GM20000 (cell line): ENCODE data around the gene NOTUM.
A peak's percentile ranks its signal among the peaks of the same experiment; 100 is the strongest.

Source experiments
- DNase-seq: peaks from one replicate; pipeline ENCODE4 v3.0.0; 2012; ENCODE audit warnings: low spot score
- TF ChIP-seq, protein P1 (sequence below): IDR thresholded peaks from 2 replicates; pipeline ENCODE4 v1.5.1; 2012; ENCODE audit warnings: mild to moderate bottlenecking, control low read depth; ENCODE audit errors: extremely low read depth, missing control alignments

The NOTUM gene

DNA sequence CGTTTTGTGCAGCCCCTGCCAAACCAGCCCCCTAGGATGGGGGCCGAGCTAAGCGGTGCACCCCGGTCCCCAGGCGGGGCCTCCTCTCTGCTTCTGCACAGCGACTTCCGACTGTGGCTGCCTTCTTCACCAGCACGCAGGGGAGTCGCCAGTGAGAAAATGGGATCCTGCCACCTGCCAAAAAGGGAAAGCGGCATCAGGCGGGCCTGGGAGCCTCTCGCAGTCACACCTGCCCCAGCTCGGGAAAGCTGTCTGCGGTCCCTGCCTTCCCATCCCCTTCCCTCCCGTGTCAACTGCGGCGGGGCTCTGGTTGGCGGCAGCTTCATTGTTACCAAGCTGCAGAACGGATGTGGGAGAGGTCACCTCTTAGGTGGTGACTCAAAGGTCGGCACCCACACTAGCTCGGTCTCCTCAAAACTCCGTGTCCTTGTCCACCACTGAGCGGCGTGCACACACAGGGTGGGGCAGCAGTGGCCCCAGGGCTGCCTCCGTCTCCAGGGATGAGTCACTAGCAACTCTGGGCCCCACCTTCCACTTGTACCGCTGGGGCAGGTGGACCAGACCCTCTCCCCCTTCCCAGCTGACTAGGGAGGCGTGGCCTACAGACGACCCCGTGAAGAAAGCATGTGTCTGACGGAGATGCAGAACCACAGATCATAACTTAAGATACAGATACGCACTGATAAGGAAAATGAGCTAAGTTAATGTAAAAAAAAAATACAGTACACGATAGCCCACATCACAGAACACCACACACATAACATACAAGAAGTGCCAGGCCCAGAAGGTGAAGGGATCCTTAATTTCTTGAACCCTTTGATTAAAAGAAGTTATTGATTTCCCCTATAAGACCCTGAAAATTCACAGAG is 48.3 kb downstream of the NOTUM start:
- no peak for DNase-seq

DNA sequence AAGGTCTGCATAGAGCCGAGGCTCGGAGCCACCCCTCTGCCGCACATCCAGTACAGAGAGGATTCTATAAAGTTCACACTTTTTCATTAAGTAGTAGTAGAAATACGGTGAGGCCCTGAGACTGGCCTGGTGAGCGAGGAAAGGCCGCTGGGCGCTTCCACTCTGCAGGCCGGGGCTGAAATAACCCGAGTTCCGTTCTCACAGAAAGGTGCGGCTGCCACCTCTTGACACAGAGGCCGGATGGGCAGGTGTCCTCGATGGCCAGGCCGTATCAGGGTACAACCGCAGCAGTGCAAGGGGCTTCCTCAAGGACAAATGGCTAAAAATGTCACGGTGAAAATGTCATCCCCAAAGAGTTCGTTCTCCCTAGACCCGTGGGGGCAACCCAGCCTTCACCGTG is 49.0 kb downstream of the NOTUM start:
- DNase-seq = no peak
- TF ChIP-seq, protein P1, sequence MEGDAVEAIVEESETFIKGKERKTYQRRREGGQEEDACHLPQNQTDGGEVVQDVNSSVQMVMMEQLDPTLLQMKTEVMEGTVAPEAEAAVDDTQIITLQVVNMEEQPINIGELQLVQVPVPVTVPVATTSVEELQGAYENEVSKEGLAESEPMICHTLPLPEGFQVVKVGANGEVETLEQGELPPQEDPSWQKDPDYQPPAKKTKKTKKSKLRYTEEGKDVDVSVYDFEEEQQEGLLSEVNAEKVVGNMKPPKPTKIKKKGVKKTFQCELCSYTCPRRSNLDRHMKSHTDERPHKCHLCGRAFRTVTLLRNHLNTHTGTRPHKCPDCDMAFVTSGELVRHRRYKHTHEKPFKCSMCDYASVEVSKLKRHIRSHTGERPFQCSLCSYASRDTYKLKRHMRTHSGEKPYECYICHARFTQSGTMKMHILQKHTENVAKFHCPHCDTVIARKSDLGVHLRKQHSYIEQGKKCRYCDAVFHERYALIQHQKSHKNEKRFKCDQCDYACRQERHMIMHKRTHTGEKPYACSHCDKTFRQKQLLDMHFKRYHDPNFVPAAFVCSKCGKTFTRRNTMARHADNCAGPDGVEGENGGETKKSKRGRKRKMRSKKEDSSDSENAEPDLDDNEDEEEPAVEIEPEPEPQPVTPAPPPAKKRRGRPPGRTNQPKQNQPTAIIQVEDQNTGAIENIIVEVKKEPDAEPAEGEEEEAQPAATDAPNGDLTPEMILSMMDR = no peak

More for the DNA sequence above, 48.3 kb downstream of the NOTUM start:
- TF ChIP-seq, protein P1 = no peak

DNA sequence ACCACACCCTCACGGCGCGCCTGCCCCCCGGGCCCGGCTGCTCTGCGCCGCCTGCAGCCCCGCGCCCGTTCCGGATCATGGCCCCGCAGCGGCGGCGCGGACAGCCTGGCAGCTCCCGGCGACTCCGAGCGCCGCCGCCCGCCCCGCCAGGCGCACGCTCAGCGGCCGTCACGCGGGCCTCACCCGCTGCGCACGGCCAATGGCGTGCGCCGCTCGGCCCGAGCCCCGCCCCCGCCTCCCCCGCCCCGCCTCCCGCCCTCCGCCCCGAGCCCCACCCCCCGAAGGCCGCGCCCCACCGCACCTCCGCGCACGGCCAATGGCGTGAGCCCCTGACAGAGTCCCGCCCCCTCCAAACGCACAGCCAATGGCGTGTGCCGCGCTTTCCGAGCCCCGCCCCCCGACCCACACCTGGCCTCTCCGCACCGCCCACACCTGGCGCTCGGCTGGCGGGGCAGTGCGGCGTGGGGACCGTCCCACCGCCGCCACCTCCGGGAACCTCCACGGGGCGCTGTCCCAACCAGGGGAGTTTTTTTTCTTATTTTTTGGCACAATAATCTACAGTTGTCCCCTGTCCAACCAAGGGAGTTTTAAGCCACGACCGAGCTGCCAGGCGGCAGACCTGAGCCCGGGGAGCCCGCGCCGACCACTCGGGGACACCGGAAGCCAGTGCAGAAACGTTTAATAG is 49.6 kb downstream of the NOTUM start, which contains the start of gene PCYT2:
PCYT2 (minus strand) TSS at position 123 of the 685 bp plus-strand sequence; CDS start at position 79, 44 bp downstream.
- TF ChIP-seq, protein P1 = no peak
- DNase-seq = peak; percentile 100

DNA sequence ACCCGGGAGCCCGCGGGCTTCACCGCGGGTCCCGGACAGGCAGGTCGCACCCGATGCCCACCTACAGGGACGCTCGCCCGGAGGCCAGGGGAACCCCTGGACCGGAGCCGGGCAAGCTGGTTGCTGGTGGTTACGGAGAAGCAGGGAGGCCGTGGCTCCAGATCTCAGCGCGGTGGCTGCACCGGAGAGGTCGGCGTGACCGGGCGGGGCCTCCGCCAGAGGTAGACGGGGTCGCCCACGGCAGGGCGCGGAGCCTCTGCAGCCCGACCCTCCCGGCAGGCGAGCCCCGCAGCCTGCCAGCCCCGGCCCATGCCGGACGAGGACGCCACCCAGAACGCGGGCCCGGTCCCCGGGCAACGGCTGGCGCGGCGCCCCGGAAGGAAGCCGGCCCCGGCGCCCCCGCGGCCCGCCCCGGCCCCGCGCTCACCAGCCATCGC is 50.1 kb downstream of the NOTUM start:
- DNase-seq = no peak
- TF ChIP-seq, protein P1 = no peak

DNA sequence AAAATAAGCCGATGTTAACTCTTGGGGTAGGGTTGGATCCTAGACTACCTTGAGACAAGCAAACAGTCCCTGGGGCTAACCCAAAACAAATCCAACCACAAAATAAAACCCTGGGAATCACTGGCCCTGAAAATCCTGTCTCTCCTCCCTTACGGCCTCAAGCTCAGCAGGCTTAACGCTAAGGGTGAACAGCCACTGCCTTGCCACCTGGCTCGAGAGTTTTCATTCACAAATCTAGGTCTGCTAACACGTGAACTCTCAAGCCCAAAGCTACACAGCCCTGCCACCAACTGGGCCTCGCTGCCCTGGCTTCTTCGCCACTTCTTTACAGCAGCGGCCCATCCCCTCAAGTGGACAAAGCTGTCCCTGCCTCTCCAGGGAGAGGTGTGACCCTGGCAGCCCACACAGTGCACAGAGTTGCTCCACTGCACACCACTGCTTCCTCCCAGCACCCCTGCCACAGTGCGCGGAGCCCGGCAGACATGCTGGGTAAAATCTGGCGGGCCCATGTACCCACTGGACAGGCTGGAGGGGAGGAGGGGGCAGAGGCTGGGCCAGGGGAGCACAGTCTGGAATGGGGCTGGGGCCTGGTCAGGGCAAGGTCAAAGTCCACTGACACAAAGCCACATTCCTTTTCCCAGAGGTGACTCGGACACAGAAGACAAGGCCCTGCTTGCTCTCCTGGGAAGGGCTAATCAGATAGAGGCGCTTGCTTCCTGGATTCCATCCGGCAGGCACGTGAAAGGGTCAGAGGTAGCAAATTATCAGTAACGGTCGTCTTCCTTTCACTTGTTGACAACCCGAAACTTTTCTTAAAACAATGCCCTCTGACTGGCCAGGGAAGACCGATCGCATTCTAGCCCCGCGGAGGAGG is 50.8 kb downstream of the NOTUM start:
- TF ChIP-seq, protein P1 = no peak
- no peak for DNase-seq

DNA sequence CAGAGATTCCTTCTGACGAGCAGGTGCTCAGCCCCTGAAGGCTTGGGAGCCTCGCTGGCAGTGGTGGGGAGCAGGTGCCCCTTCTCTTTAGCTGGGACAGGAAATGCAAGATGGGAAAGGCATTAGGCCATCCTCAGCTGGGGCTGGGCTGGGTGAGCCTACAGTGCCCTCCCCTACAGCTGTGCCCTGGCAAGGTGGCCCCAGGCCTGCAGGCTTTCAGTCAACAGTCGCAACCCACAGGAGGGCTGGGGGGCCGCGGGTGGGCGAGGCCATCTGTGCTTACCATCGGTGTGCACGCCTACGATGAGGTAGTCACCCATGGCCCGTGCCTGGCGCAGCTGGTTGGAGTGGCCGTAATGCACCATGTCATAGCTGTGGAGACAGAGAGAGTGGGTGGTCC is 51.8 kb downstream of the NOTUM start:
- no peak for DNase-seq
- TF ChIP-seq, protein P1 = no peak
